Activated CD4-positive, alpha-beta T cell treated with anti-CD3 and anti-CD28 coated beads for 4 hours (primary cell): Measurements from ENCODE around the gene PTTG1IP.
"Not testable (repeated sequence)": the region's sequence is repeated elsewhere in the genome, so short reads cannot be mapped to it uniquely, and the experiment has no call there.

Experiments used
- DNase-seq, 2 donors: peaks; one replicate each; pipeline ENCODE4 v3.0.0-alpha.2; 2020

PTTG1IP gene, protein sequence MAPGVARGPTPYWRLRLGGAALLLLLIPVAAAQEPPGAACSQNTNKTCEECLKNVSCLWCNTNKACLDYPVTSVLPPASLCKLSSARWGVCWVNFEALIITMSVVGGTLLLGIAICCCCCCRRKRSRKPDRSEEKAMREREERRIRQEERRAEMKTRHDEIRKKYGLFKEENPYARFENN

DNA sequence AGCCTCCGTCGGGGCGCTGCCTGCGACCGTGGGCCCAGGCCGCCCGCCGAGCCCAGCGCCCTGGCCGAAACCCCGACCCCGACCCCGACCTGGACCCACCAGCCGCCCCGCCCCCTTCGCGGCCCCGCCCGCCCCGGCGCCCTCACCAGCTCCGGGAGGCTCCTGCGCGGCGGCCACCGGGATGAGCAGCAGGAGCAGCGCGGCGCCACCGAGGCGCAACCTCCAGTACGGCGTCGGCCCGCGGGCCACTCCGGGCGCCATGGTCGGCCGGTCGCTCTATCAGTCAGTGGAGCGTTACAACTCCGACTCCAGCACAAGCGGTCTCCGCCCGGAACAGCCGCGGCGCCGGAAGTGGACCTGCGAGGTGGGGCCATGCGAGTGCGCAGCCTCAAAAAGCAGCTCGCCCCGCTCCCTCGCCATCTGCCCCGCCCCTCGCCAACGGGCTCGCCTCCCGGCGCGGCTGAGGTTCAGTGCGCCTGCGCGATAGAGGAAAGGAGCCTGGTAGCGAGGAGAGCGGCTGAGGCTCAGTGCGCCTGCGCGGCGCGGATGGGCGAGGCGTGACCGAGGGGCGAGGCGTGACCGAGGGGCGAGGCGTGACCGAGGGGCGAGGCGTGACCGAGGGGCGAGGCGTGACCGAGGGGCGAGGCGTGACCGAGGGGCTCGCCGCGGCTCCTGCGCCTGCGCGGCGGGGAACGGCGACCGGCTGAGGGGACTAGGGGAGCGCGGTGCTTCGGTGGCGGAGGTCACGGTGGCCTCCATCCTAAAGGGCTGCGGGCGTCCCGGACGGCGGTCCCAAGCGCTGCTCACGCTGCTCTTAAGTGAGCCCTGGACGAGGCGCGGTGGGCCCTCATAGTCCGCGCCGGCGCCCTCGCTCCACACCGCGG lies at the start of gene PTTG1IP:
Gene PTTG1IP (minus strand): TSS at position 335 of the 884 bp plus-strand sequence. CDS start 74 bp downstream, at position 261.
- peak; percentile 99 for DNase-seq

DNA sequence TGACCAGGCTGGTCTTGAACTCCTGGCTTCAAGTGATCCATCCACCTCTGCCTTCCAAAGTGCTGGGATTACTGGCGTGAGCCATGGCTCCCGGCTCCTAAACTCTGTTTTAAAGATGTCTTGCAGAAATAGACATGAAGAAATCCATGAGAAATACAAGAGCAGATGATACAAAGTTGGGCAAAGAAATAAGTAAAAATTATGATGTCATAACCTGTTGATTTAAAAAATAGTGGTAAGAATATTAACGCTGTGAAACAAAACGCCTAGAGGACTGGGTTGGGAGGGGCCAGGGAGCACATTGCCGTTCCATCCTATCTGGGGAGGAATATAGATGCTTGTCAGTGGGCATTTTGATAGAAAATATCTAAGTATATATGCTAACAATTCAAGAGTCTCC lies 48.4 kb upstream of the PTTG1IP start:
- DNase-seq, result no peak

DNA sequence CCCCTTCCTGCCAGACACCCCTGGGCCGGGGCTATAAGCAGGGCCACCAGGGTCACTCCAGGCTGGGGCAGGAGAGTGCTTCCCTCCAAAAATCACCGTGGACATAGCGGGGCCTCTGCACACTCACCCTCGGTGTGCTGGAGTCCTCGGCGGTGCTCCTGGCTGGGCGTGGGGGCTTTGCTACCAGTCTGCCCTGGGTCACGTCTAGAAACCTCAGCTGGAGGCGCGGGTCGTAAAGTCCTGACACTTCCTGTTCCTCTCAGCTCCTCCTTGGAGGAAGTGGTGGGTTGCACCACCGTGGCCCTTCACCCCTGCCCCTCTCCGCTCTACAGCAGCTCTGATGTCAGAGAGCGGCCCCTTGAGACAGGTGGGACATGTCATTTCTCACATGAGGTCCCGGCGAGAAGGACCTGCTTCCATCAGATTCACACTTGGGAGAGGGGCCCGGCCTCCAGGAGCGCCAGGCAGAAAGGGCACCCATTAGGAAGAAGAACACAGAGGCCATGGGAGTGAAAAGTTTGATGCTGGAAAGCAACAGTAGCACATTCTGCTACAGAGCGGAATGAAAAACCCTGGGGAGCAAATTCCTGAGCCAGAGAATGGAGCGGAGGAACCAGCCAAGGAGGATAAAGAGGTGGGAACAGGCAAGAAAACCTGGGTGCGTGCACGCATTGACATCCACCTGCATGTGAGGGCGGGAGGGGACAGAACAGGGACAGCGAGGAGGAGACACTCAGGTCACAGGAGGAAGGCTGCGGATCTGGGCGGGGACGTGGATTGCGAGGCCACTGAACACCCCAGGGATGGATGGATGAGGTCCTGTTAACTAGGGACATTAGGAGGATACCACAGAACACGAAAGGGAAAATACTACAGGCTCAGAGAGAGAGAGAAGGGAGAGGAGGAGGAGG lies 47.5 kb upstream of the PTTG1IP start, which contains the start of gene ITGB2:
Gene ITGB2 (minus strand): TSS at position 206 of the 911 bp plus-strand sequence. CDS start 10,117 bp downstream, outside the sequence.
- peak in 1 of 2 donors; percentile 58 for DNase-seq

DNA sequence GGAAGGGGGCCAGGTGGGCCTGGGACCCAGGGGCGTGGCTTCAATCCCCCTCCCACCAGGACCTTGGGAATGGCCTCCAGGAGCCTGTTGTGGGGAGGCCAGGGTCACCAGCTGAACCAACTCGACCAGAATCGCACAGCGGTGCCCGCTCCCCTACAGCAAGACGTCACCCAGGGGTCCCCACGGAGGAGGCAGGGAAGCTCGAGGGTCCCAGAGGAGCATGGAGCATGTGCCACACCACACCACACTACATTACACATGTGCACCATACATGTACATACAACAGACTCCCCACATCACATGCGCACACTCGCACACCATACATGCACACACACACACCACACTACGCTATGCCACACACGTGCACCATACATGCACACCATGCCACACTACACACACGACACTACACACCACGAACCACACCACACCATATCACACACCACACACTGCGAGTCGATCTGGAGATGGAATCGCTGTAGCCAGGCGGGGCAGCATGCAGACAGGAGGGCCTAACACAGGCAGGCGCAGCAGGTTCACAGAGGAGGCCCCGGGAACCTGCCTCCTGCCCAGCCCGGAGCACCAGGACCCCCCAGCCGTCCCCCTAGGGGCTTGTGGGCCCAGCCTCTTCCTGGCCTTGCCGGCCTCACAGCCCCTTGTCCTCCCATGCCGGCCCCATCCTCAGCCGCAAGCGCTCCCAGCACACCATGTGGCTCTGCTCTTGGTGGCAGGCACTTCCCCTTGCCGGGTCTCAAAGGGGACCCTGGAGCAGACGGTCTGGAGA lies 46.6 kb upstream of the PTTG1IP start:
- no peak for DNase-seq

DNA sequence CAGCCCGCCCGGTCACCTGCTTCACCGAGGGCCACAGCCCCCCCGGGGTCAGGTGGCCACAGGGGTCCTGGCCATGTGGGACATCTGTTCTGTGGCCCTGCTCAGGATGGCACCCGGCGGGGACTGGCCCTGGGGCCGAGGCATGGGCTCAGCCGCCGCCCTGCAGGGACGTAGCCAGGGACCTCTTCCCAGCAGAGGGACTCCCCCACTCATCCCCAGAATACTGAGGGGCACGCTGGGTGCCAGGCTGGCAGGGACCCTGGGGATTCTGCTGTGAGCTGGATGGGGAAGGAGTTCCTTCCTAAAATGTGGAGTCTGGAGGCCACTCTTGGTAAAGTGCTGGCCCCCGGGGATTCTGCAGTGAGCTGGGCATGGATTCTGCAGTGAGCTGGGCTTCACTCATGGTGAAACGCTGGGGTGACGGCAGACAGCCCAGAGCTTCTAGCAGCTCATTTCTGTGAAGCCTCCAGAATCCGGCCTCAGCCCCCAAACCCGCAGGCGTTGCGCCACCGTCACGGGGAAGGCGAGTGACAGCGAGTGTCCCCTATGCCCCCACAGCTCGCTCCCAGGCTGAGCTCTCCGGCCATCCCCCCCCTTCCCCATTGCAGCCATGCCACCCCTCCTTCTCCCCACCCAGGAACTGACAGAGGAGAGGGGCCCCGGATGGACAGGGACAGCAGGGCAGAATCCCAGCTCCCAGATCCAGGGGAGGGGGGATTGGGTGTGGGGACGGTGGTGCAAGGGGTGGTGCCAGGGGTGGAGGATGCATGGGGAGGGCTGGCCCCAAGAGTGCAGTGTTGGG lies 45.8 kb upstream of the PTTG1IP start:
- no peak for DNase-seq

DNA sequence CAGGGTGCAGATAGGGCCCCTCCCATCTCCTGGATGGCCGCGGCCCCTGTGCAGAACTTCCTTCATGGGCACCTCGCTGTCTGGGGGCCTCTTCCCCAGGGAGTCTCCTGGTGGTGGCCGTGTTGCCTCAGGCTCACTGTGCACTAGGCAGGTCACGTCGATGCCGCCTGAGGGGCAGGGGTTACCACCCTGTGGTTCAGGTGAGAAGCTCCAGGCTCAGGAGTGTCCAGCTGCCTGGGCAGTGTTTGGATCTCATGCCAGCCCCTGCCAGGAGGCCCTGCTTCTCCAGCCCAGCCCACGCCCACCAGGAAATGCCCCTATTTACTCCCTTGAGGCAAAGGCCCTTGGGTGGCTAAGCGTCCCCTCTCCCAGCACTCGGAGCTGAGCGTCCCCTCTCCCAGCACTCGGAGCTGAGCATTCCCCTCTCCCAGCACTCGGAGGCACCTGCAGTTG lies 45.1 kb upstream of the PTTG1IP start:
- DNase-seq, result no peak

DNA sequence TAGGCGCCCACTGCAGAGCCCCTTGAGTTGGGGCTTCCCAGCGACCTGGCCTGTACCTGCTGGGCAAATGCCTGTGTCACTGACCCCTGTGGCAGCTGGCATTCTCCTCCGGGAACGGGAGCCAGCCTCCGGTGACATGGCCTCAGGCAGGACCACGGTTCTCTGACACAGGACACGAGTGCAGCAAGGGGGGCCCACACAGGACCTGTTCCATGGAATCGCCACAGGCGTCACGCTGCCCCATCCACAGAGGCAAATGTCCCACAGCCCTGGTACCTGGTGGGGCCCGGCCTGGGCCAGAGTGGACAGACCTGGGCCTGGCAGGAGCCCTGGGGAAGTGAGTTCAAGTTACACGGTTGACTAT lies 44.6 kb upstream of the PTTG1IP start:
- no peak for DNase-seq

DNA sequence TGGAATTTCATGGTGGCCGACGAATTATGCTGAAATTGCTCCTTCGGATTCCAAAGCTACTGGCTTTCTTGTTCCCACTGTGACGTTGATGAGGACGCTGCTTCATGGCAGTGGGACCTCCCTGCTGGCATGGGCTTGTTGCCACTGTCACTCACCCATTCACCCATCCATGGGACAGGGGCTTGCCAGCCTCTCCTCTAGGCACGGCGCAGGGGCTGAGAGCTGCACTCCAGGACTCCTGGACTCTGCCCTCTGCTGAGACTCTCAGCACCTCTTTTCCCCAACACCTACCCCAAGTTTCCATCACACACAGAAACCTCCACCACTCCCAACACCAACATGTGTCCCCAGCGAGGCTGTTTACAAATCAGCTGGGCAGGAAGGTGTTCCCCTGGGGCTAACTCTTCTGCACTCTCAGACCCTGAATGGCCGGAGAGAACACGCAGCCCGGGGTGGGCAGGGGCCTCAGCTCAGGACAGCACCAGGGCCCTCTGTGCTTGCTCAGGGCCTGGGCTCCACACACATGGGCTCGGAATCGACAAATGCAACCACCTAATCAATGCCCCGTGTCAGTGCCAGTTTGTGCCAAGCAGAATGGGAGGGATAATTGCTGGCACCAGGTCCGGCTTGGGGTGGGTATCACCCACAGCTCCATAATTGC lies 44.1 kb upstream of the PTTG1IP start:
- DNase-seq, result no peak

DNA sequence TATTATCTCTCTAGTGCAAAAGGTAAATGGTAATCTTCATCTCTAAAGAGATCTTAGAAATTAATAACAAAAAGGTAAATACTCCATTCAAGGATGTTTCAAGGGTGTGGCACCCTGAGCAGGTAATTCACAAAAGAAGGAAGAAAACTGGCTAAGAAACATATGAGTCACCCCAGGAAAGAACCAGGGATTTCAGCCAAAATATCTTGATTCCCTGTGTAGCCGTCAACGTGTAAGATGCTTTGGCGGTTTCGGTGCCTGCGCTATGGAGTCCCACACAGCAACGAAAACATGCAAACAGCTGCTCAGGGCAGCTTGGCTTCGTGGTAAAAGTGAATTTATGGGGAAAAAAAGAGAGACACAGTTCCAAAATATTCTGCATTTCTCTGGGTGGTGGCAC lies 43.5 kb upstream of the PTTG1IP start:
- no peak for DNase-seq

DNA sequence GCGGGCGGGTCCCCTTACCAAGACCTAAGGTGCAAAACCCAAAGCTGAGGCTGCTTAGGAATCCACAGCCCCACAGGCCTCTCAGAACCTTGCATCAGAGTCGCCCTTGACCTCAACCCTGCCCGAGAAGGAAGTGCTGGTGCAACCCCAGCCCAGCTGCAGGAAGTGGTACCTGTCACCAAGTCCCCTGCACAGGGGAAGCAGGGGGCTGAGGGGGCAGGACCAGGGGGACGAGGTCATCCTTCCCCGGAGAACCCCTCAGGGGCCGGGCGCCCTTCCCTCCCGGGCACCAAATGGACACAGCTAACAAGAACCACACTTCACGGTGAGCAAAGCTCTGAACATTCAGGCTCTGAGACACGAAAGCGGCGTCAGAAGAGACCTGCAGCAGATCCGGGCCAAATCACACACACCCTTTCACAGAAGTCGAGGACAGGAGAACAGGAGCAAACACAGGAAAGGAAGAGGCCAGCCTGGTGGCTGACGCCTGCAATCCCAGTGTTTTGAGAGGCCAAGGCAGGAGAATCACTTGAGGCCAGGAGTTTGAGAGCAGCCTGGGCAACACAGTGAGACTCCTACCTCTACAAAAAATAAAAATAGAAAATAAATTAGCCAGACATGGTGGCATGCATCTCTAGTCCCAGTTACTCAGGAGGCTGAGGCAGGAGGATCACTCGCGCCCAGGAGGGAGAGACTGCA lies 40.8 kb upstream of the PTTG1IP start:
- peak in 1 of 2 donors; percentile 44 for DNase-seq

DNA sequence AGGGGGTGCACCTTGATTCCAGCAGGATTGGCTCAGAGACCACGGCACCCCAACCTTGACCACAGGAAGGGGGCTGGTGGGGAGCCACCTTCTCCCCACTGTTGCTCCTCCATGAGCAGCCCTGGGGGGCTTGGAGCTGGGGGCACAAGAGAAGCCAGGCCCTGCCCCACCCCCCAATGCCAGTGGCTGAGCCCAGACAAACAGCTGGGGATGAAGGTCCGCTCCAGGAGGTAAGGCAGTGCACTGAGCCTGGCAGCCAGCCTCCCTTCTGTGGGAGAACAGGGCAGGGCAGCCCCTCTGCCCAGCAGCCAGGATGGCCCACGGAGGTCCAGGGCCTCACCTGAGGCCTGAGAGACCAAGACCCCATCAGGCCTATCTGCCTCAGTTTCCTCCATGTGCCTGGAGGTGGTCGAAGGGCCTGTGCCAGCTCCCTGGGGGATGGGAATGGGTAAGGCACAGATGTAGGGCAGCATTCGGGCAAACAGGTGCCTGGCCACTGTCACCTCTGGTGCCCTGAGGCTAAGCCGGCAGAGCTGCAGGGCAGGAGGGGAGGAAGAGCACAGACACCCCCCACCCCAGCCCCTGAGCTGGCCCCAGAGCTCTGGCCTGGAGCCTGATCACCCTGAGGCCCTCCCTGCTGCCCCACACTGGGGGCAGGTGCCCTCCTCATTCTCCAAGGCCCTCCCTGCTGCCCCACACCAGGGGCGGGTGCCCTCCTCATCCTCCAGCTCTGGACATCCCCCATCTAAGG lies 40.1 kb upstream of the PTTG1IP start:
- no peak for DNase-seq

DNA sequence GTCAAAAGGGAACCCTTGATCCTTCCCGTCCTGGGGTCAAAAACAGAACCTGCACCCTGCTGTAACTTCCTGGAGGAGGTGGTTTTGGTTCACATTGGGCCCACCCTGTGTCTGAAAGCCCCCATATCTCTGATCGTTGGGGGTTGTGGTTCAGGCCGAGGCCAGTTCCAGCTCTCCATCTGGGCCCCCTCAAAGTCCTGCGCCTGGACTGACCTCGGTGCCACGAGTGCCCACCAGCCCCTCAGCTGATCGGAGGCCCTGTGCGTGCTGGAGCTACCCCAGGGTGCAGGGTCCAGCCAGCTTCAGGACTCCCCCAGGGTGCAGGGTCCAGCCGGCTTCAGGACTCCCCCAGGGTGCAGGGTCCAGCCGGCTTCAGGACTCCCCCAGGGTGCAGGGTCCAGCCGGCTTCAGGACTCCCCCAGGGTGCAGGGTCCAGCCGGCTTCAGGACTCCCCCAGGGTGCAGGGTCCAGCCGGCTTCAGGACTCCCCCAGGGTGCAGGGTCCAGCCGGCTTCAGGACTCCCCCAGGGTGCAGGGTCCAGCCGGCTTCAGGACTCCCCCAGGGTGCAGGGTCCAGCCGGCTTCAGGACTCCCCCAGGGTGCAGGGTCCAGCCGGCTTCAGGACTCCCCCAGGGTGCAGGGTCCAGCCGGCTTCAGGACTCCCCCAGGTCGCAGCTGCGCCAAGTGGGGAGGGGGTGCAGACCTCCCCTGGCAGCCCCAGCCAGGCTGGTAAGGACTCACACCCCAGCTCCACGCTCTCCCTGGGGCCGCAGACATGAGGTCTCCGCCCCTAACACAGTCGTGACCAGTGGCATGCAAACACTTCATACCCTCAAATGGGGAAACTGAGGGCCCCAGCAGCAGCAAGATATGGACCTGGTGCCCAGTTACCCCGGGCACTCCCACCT lies 39.3 kb upstream of the PTTG1IP start:
- not testable (repeated sequence) for DNase-seq

DNA sequence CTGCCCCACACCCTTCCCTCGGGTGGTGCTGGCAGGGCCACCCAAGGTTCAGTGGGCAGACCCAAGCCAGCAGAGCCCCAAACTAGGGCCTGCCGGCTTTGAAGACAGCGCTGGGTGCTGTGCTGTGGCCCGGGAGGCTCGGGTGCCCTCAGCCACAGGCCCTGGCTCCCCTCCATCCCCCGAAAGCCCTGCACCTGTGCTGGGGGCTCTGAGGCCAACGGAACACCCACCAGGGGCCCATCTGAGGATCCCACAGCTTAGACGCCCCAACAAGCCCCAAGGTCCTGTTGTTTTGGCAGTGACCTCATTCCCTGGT lies 38.6 kb upstream of the PTTG1IP start:
- DNase-seq, result no peak

DNA sequence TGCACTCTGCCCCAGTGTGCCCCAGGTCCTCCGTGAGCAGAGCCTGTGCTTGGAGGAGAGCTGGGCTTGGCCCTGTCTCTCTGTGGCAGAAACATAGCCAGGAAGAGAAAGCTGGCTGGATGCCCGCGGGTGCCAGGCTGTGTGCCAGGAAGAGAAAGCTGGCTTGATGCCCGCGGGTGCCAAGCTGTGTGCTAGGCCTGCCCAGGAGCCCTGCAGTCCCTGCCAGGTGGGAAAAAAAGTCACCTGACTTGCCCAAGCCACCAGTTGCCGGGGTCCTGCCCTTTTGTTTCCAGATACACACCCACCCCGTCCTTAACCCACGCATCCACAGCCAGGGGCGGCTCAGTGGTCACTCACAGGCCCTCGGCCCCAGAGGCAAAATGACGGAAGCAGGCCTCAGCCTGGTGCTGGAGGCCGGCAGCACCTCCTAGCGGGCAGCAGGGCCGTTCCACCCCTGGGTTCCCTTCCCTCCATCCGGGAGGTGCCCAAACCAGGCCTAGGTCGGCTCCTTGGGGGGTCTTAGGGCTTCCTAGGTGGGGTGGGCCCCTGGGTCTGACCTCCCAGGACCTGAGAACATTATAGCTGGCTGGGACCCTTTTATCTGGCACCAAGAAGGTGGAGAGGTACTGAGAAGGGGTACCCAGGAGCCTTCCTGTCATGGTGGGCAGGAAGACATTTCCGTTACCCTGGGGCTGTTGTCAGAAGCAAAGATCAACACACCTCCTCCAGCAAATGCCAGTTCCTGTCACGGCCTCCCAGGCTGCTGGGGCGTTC lies 38.1 kb upstream of the PTTG1IP start:
- peak in 1 of 2 donors; percentile 55 for DNase-seq

DNA sequence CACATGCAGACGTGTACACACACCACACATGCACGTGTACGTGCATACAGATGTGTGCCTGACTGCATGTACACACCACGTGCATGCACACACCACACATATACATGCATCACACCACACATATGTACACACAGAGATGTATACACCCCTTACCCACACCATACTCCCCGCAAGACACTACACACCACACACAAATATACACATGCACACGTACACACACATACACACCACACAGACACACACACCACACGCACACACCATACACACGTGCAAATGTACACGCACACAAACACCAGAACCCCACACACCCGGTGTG lies 37.5 kb upstream of the PTTG1IP start:
- no peak for DNase-seq

DNA sequence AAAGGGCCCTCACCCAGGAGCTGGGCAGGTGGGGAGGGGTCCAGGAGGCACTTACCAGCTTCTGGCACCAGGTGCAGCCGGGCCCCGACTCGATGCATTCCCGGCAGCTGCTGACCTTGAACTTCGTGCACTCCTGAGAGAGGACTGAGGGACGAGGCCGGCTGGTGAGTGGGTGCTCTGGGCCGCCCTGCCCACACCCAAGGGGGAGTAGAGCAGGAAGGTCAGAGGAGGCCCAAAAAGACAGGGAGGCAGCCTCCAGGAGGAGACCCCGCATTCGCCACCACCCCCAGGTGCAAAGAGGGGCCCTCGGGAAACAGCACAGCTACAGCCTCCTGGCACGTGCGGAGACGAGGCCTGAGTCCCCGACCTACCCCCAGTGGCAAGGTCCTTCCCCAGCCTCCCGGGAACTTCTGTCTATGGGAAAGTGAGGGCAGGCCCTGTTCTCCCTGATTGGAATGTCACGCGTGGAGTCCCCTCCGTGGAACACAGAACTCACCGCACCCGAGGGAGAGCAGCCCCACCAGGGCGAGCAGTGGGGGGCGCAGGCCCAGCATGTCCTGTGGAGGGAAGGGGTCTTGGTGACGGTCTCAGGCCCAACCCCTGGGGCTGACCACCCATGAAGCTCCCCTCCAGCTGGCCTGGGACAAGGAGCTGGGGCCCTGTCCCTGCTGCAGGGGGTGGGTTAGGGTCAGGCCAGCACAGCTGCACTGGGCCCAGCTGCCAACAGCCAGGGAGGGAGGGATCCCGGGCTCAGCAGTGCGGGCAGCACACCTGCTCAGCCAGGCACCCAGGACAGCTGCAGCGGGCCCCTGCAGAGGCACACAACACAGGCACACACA lies 37.0 kb upstream of the PTTG1IP start:
- DNase-seq, result no peak

DNA sequence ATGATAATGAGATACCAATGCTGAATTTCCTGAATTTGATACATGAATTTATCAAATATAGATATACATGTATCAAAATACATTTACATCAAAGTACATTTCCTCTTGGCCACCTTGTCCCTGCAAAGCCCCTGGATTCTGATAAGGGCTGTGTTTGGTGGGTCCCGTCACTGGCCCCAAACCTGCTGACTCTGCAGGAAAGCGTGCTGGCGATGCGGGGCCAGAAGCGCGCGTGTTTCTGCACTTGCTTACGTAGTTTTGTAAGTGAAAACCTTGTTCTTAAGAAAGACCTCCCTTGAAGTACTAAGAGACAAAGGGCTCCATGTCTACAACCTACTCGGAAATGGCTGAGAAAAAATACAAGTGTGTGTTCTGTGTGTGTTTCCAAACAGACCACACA lies 36.2 kb upstream of the PTTG1IP start:
- no peak for DNase-seq
